Globus pallidus (tissue), 1 donor: ENCODE measurements around the gene ALPL.

Experiments
- DNase-seq: peaks from one replicate; pipeline ENCODE4 v3.0.0-alpha.2; 2015; ENCODE audit warnings: low spot score

Gene ALPL

DNA sequence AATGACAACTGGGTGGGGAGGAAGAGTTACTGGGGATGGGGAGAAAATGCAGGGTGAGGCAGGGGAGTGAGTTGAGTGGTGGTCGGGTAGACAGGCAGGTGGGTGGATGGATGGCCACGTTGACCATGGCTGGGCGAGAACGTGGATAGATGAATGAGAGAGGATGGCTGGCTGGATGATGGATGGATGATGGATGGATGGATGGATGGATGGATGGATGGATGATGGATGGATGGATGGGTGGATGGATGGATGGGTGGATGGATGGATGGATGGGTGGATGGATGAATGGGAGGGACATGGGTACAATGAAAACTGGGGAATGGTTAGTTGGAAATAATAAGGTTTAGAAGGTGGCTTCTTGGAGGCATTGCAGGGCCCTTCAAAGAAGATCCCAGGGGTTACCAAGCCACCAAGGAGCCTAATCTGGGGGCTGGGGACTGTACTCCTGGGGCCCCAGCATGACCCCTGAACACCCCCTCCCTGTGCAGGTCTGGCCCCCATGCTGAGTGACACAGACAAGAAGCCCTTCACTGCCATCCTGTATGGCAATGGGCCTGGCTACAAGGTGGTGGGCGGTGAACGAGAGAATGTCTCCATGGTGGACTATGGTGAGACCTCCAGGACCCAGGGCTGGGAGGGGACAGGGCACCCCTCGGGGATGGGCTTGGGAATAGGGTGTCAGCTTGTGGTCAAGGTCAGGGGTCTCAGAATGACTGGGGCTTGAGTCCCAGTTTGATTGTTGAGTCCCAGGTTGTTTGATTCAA lies 67.0 kb downstream of the ALPL start:
- no peak for DNase-seq

DNA sequence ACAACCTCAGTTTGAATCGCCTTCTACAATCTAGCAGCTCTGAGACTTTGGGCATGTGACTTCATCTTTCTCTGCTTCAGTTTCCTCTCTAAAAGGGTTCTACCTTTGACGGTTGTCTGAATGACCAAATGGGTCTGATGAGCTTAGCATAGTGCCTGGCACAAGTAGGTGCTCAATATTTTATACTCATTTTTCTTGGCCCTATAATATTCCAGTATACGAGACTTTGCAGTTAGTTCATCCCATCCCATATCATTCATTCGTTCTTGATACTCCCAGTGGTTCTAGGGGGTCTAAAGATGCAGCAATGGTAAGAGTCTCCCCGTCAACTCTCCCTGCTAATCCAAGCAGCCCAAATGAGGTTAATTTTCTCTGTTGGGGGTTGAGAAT lies 67.6 kb downstream of the ALPL start:
- DNase-seq = no peak

DNA sequence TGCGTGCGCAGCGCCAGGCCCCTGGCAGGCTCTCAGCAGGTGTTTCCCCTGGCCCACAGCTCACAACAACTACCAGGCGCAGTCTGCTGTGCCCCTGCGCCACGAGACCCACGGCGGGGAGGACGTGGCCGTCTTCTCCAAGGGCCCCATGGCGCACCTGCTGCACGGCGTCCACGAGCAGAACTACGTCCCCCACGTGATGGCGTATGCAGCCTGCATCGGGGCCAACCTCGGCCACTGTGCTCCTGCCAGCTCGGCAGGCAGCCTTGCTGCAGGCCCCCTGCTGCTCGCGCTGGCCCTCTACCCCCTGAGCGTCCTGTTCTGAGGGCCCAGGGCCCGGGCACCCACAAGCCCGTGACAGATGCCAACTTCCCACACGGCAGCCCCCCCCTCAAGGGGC lies 68.1 kb downstream of the ALPL start:
- DNase-seq = no peak

DNA sequence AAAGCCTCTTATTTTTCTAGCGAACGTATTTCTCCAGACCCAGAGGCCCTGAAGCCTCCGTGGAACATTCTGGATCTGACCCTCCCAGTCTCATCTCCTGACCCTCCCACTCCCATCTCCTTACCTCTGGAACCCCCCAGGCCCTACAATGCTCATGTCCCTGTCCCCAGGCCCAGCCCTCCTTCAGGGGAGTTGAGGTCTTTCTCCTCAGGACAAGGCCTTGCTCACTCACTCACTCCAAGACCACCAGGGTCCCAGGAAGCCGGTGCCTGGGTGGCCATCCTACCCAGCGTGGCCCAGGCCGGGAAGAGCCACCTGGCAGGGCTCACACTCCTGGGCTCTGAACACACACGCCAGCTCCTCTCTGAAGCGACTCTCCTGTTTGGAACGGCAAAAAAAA lies 68.7 kb downstream of the ALPL start:
- DNase-seq = no peak

DNA sequence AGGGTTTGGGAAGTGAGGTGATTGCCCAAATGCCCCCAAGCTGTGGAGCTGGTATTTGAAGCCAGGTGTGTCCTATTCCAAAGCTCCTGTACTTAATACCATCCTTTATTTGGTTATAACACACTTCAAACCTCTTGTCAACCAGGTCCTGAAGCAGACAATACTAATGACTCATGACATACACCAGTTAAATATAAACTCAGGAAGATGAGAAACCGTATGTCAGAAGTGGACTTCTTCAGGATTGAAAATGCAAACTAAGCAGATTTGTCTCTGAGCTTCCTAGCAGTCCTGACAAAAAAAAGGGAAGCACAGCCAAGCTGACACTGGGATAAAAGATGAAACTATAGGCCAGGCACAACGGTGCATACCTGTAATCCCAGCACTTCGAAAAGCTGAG lies 70.6 kb downstream of the ALPL start:
- DNase-seq = no peak

DNA sequence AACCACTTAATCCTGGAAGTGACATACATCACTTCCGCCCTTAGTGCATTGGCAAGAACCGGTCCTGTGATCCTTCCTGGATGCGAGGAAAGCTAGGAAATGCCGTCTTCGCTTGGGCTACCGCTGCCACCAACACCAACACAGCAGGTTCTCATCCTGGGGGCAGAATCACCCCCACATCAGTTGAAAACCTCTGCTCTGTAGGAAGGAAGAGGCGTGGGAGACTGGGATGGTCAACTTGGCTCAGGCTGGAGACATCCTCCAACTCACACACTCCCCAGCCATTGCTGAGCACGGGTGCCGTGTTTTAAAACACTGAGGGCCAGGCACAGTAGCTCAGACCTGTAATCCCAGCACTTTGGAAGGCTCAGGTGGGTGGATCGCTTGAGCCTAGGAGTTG lies 74.9 kb downstream of the ALPL start:
- no peak for DNase-seq

DNA sequence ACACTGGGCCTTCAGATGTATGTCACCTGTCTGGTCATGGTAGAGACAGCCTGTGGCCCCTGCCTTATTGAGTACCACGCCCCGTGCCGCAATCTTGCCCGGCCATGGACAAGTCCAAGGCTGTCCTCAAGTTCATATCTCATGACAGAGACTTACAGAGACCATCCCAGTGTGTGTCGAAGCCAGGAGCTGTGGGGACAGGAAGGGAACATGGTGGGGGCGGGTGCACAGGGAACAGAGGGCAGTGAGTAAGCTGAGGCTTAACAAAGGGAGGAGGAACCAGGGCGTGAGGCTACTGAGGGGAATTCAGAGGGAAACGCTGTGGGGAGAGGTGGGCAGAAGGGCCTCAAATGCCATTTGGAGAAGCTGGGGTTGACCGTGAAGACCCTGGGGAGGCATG lies 75.8 kb downstream of the ALPL start:
- DNase-seq = no peak

DNA sequence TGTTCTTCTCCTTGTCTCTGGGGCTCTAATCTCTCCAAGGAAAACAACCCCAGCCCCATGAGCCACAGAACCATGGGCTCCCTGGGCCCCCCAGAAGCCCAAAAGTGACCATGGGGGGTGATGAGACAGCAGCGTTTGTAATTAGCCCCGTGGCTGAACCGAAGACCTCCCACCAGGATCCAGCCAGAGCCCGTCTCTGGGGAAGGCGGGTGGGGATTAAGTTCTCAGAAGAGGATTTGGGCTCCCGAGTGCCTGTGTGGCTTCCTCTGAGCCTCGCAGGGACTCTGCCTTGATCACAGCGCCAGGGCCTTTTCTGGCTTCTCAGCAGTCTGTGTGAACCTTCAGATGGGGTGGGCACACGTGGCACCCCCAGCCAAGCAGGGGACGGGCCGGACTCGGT lies 77.0 kb downstream of the ALPL start:
- DNase-seq = no peak

DNA sequence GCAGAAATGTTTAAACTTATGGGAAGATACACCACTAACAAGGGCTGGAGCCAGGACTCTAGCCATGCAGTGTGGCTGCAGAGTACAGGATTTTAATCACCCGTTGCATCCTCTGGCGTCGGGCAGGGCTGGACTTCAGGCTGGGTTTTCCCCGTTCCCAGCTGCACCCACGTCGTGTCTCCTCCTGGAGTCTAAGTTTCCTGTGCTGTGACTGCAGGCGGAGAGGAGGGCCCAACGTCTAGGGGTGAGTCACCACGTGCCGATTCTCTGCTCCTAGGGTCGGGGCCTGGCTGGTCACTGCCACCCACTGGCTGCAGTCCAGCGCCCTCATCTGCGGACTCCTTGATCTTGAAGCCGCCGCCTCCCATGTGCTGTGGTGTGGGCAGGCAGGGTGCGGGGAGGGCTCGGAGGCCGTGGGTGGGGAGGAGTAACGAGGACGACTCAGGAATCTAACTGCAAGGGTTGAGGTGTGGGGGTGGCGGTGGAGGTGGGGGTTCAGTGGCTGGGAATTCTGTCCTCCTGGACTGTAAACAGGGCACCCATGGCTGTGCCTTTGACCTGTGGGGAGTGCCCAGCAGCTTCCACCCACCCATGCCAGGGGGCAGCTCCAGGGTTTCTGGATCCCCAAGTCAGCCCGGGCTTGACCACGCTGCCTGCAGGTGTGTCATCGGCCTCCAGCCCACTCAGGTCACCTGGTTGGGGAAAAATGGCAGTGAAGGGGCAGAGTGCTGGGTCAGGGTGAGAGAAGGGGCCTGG lies 77.8 kb downstream of the ALPL start:
- DNase-seq = no peak

DNA sequence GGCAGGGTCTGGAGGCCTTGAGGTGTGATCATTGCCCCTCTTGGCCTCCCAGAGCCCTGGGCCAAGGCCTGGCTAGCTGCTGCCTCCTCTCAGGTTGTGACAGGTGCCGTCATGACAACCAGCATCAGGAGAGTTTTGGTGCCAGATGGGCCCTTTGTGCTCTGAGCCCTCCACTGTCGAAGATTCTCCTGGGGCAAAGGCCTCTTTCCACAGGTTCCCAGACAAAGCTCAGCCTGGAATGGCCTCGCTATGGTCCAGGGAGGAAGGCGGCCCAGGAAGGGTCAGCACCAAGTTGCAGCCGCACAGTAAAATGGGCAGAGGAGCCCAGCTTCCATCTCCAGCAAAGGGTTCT lies 78.4 kb downstream of the ALPL start:
- no peak for DNase-seq

DNA sequence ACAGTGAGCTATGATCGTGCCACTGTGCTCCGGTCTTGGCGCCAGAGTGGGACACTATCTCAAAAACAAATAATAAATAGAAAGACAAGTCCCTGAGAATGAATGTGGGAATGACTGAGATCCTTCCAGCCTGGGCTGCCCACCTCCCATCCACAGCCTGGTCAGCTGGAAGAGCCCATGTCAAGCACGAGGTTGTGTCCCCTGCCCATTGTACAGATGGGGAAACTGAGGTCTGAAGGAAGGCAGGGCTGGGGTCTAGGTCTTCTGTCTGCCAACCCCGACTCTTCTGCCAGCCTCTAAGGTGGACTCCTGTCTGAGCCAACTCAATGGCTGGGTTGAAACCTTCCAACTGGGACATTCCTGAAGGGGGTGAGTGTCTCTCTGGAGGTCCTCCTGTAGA lies 80.4 kb downstream of the ALPL start:
- no peak for DNase-seq

DNA sequence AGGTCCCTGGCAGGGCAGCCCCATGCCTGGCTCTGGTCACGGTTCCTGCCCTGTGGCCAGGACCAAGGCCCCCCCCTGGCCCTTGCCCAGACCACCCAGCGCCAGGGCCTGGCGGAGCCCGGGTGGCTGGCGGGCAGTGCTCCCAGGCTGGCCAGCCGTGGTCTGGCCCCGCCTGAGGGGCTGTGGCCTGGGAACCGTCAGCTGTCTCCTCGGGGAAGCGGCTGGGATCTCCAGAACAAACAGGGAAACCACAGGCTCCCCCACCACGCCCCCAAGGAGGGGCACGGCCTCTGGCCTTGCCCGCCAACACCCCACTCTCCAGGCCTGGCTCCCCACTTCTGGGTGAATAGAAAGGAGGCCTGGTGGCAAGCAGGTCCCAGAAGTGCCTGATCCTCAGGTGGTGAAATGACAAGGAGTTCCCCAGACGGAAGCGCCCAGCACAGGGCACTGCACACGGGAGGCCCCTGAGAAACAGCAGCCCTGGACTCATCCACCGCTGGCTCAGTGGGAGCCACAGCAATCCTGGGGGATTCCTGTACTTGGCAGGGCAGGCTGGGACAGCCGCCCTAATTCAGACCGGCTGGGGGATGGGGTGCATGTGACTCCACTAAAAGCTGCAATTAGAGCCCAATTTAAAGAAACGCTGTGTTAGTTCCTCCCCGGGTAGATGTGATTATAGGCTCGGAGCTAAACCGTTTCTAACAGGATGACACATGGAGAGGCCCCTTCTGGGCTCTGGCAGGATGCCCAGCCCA lies 81.1 kb downstream of the ALPL start:
- no peak for DNase-seq

DNA sequence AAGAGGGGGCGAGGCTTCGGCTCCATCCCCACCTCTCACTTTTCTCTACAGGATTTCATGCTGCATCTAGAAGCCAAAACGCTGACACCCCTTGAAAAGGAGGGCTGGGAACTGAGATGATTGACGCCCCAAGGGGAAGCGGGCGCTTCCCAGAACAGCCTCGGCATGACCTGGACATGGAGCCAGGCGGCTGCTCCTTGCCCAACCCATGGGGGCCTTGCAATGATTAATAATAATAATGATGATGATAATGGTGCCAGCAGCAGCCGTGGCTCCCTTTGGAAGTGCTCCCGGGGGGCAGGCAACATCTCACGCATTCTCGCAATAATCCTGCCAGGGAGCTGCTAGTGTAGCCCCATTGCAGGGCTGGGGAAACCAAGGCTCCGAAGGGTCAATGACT lies 81.7 kb downstream of the ALPL start:
- DNase-seq = no peak

DNA sequence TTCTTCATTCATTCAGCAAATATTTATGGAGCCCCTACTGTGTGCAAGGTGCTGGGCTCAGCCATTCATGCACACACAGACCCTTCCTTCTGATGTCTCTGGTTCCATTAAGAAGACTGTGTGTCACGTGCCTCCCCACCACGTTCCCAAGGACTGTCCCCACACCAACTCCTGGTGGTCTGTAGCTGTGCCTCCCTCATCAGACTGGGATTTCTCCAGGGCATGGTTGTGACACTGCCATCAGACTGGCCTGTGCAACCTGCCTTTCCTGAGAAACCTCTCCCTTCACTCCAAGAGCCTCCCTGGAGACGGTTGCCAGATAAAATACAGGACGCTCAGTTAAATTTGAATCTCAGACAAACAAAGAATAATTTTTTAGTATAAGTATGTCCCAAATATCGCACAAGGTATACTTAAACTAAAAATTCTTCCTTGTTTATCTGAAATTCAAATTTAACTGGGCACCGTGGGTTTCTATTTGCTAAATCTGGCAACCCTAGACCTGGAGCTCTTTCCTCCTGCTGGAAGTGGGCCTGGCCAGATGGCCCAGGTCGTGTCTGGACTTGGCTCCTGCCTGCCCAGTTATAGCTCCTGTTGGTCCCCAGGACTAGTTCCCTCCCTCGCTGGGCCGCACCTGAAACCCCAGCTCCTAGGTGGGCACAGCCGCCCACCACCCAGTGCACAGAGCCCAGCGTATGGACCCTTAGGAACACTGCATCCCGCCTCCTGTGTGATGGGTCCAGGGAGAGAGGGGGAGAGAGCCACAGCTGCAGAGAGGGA lies 83.1 kb downstream of the ALPL start:
- DNase-seq = no peak

DNA sequence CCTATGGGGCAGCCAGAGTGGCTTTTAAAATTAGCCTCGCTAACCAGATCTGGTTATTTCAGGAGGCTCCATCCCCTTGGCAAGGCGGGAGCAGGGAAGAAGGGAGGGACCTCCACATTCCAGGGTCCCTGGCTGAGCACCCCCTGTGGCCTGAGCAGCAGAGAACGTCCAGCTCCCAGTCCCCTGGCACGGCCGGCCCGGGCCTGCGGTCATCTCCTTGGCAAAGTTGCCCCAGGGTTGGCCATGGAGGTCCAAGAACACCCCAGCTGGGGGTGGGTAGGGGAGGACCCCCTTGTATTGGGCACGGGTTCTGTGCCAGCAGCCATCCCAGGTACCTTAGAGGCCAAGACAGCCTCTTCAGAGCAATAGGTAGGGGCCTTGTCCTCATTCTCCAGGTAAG lies 84.0 kb downstream of the ALPL start:
- DNase-seq = no peak

DNA sequence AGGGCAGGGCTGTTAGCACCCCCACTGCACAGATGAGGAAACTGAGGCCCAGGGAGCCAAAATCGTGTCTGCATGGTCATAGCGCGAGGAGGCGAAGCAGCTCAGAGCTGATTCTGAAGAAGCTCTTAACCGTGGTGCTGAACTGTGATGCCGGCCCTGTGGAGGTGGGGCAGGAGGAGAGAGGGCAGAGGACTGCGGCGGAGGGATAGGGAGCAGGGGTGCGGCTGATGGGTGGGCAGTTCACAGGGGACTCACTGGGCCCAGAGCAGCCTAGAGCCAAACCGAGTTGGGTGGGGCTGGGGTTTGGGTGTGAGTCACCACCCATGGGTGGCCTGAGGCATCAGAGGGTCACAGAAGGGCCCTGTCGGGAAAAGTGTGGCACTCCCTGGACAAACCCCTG lies 85.3 kb downstream of the ALPL start:
- DNase-seq = no peak

DNA sequence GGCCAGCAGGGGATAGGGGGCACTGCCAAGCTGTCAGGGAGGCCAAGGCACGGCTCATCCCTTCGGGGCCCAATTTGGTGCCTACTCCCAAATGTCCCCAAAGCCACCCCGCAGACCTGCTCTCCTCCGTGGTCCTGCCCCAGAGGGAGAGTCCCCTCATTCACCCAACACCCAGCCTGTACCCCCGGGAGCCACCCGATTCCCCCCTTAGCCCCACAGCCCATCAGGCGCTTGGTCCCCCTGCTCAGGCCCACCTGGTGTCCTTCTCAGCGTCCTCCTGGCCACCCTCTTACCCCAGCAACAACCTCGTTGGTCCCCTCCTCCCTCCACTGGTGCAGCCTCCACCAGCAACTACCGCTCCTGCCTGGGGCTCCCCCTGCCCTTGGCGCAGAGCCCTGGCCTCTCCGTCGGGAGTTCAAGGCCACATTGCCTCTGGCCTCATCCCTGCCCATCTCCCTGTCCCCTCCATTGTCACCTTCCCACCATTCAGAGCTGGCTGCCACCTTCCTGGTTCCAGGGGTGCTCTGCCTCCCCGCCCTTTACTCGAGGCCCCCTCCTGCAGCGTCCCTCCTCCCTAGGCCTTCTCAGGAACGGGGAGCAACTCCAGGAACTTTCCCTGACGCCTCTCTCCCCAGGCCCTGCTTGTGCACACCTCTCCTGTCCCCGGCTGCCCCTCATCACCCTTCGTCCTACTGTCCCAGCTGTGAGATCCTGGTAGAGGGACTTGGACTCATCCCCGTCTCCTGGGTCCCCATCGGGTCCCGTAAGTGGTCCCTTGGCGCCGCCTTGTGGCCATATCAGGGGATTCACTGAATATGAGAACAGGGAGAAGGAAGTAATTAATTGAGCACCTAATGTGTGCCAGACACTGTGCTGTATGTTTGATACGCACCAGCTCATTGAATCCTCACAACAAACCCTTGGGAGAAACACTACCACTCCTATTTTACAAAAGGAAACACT lies 86.0 kb downstream of the ALPL start:
- DNase-seq = no peak

DNA sequence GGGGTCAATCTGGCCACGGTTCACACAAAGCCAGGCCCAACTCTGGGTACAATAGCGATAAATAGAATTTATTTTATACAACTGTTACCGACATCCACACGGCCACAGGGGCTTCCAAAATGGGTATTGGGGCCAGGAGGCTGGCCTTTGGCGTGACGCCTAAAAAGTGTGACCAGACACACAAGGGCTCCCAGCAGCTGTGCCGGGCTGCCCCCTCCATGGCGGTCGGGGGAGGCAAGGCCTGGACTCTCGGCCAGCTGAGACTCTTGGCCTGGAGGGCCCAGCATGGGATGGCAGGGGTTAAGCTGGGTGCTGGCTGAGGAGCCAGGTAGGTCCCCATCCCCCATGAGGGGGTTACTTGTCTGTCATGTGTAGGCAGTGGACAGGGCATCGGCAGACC lies 87.0 kb downstream of the ALPL start:
- no peak for DNase-seq

DNA sequence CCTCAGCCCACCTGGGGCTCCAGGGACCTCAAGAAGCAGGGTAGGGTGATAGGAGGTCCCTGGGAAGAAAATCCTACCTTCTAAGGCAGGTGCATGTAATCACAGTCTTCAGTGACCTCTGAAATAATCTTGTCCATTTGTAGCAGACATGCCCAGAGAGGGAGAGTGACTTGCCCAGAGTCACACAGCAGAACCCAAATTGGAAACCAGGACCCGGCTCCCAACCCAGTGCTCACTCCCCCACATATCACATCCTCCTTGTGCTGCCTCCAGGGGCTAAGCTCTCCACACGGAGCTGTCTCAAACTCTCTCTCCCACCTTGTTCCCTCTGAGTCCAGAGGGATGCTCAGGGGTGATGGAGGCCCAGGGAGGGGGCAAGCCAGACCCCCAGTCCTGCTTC lies 87.4 kb downstream of the ALPL start:
- no peak for DNase-seq

DNA sequence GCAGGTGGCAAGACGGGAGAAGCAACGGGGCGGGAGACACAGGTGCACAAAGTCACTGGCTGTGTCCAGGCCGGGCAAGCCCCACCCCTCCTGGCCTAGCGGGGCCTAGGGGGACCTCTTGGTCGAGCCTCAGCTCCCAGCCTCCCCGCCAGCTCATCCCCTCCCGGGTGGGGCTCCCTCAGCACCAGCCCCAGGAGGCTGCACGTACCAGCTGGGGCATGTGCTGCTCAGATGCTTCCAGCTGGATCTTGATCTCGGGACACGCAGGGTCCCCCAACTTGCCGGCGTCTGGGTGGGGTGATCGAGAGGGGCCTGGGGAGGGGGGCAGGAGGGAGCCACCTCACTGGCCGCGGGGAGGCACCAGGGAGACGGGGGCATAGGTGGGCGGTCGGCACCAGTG lies 88.5 kb downstream of the ALPL start:
- DNase-seq = no peak

DNA sequence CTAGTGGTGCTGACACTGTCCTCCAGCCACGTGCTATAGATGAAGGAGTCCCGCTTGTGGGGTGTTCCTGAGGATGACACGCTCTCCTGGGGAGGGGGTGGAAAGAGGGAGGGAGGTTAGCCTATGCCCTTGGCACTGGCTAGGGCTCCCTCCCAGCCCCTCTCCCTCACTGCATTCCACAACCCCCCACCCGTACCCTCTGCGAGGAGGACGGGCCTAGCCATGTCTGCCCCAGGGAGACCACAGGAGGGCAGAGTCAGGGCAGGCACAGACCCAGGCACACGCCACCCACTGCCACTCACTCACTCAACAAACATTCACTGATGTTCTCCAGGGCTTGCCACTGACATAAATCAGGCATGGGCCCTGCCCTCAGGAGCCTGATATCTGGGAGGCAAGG lies 89.2 kb downstream of the ALPL start:
- DNase-seq = no peak
